KOPT-K1 (cell line): Measurements from ENCODE around the gene DAZL.
"Not testable (repeated sequence)": the region's sequence is repeated elsewhere in the genome, so short reads cannot be mapped to it uniquely, and the experiment has no call there.

ENCODE experiments used
- H3K27ac ChIP-seq: fragments of 200-600 bp; sonication (generic); 2 replicates; pipeline ENCODE4 v1.5.1; 2016; ENCODE audit warnings: antibody characterized with exemption, mild to moderate bottlenecking, low read depth, low read length; ENCODE audit not compliant: poor library complexity, severe bottlenecking
- H3K36me3 ChIP-seq: fragments of 200-600 bp; sonication (generic); 2 replicates; pipeline ENCODE4 v1.5.1; 2017; ENCODE audit warnings: antibody characterized with exemption, mild to moderate bottlenecking, low read length, moderate library complexity; ENCODE audit not compliant: insufficient read depth
- H3K9me3 ChIP-seq: fragments of 200-600 bp; sonication (generic); 2 replicates; pipeline ENCODE4 v1.5.1; 2017; ENCODE audit warnings: antibody characterized with exemption, low read length, mild to moderate bottlenecking; ENCODE audit not compliant: insufficient read depth, poor library complexity, severe bottlenecking

DAZL gene

GRCh38 chr3:16604887-16605602, at the start of gene DAZL:
Gene DAZL (minus strand): TSS chr3:16605423. CDS start chr3:16605205, 218 bp downstream.
- H3K27ac ChIP-seq, result no peak within 1 kb of the TSS
- H3K36me3 ChIP-seq, result no peaks in the 10 kb centered on the region
- peaks cover 7% of the 10 kb centered on the region for H3K9me3 ChIP-seq

GRCh38 chr3:16654976-16655375, 49.8 kb upstream of the DAZL start:
- Histone ChIP-seq H3K36me3 (no peaks in the 10 kb centered on the region), H3K27ac (no peak overlapping the region), H3K9me3 (peaks cover 2% of the 10 kb centered on the region)

- Histone ChIP-seq H3K9me3 (no peaks in the 10 kb centered on the region), H3K27ac (no peak overlapping the region), H3K36me3 (no peaks in the 10 kb centered on the region)
These were observed 48.5 kb upstream of the DAZL start for GRCh38 chr3:16653712-16654111.

- no peaks in the 10 kb centered on the region for H3K36me3 ChIP-seq
- no peak overlapping the region for H3K27ac ChIP-seq
- H3K9me3 ChIP-seq, result no peaks in the 10 kb centered on the region
These were observed 42.4 kb upstream of the DAZL start for GRCh38 chr3:16647668-16648067.

- Histone ChIP-seq H3K36me3 (no peaks in the 10 kb centered on the region), H3K27ac (no peak overlapping the region), H3K9me3 (no peaks in the 10 kb centered on the region)
These were observed 34.6 kb upstream of the DAZL start for GRCh38 chr3:16639806-16640205.

- H3K36me3 ChIP-seq, result no peaks in the 10 kb centered on the region
- no peak overlapping the region for H3K27ac ChIP-seq
- H3K9me3 ChIP-seq, result no peaks in the 10 kb centered on the region
These were observed 28.7 kb upstream of the DAZL start for GRCh38 chr3:16633948-16634347.

- no peak overlapping the region for H3K27ac ChIP-seq
- H3K36me3 ChIP-seq, result no peaks in the 10 kb centered on the region
- H3K9me3 ChIP-seq, result no peaks in the 10 kb centered on the region
These were observed 27.2 kb upstream of the DAZL start for GRCh38 chr3:16632395-16632794.

GRCh38 chr3:16618721-16619120, 13.5 kb upstream of the DAZL start:
- peaks cover 20% of the 10 kb centered on the region for H3K9me3 ChIP-seq
- H3K27ac ChIP-seq, result no peak overlapping the region
- H3K36me3 ChIP-seq, result no peaks in the 10 kb centered on the region

- not testable (repeated sequence) for H3K36me3 ChIP-seq, H3K27ac ChIP-seq
- H3K9me3 ChIP-seq, result peaks cover 20% of the 10 kb centered on the region
These were observed 11.9 kb upstream of the DAZL start for GRCh38 chr3:16617155-16617554.

- Histone ChIP-seq H3K36me3 (no peaks in the 10 kb centered on the region), H3K27ac (no peak overlapping the region), H3K9me3 (peaks cover 20% of the 10 kb centered on the region)
These were observed 10.9 kb upstream of the DAZL start for GRCh38 chr3:16616083-16616482.

- no peak overlapping the region for H3K27ac ChIP-seq
- H3K36me3 ChIP-seq, result no peaks in the 10 kb centered on the region
- H3K9me3 ChIP-seq, result peaks cover 20% of the 10 kb centered on the region
These were observed 9.1 kb upstream of the DAZL start for GRCh38 chr3:16614033-16615031.

GRCh38 chr3:16609927-16610580, 4.8 kb upstream of the DAZL start:
- peaks cover 5% of the 10 kb centered on the region for H3K9me3 ChIP-seq

GRCh38 chr3:16608816-16609215, 3.6 kb upstream of the DAZL start:
- no peak overlapping the region for H3K27ac ChIP-seq
- H3K36me3 ChIP-seq, result no peaks in the 10 kb centered on the region
- peaks cover 7% of the 10 kb centered on the region for H3K9me3 ChIP-seq

More at GRCh38 chr3:16609927-16610580, 4.8 kb upstream of the DAZL start:
- Histone ChIP-seq H3K36me3 (no peaks in the 10 kb centered on the region), H3K27ac (no peak overlapping the region)

GRCh38 chr3:16607718-16608117, 2.5 kb upstream of the DAZL start:
- Histone ChIP-seq H3K36me3 (no peaks in the 10 kb centered on the region), H3K9me3 (peaks cover 7% of the 10 kb centered on the region), H3K27ac (no peak overlapping the region)

- Histone ChIP-seq H3K9me3 (peaks cover 7% of the 10 kb centered on the region), H3K36me3 (no peaks in the 10 kb centered on the region)
These were observed 1.2 kb upstream of the DAZL start for GRCh38 chr3:16606398-16606797.

More at GRCh38 chr3:16606398-16606797, 1.2 kb upstream of the DAZL start:
- H3K27ac ChIP-seq, result no peak overlapping the region
